WTC11 (cell line): ENCODE measurements around the gene CAPN13. TPM values are rescaled to one million over a fixed set of nuclear protein-coding genes. Genes with fewer than 3 reads are reported as not detected.
"Not testable (repeated sequence)": the region's sequence is repeated elsewhere in the genome, so short reads cannot be mapped to it uniquely, and the experiment has no call there.

ENCODE experiments used
- ATAC-seq: fragments of 200-7000 bp; cut with Tn5 transposase; 2 replicates; pipeline ENCODE4 v1.10.0; 2021; ENCODE audit warnings: mild to moderate bottlenecking, moderate library complexity
- CTCF ChIA-PET: fragments of 300-600 bp; sonication (Branson Sonifier 250); formaldehyde crosslinking; loops from one replicate; lab custom pipeline; 2021; ENCODE audit warnings: antibody characterized with exemption; lab: Charles Lee
- POLR2A ChIA-PET: fragments of 350-600 bp; sonication (Branson Sonifier 250); formaldehyde crosslinking; loops from one replicate; lab custom pipeline; 2021; ENCODE audit warnings: antibody characterized with exemption; lab: Charles Lee
- DNase-seq: peaks from one replicate; pipeline ENCODE4 v3.0.0; 2021; ENCODE audit warnings: low spot score
- H3K27ac Mint-ChIP-seq: 2 replicates; pipeline ENCODE4 v1.8.0; 2021; ENCODE audit warnings: mixed read lengths
- H3K27me3 Mint-ChIP-seq: 2 replicates; pipeline ENCODE4 v1.8.0; 2021; ENCODE audit warnings: low read depth, mild to moderate bottlenecking, moderate library complexity, mixed read lengths
- H3K36me3 Mint-ChIP-seq: 2 replicates; pipeline ENCODE4 v1.8.0; 2021; ENCODE audit warnings: mixed read lengths
- H3K4me1 Mint-ChIP-seq: 2 replicates; pipeline ENCODE4 v1.8.0; 2022; ENCODE audit warnings: mixed read lengths
- H3K4me3 Mint-ChIP-seq: 2 replicates; pipeline ENCODE4 v1.8.0; 2021; ENCODE audit warnings: mild to moderate bottlenecking, moderate library complexity, mixed read lengths
- H3K9me3 Mint-ChIP-seq: 2 replicates; pipeline ENCODE4 v1.8.0; 2021; ENCODE audit warnings: mixed read lengths
- ATF1 ChIP-seq: sonication (generic); formaldehyde crosslinking; IDR thresholded peaks from 2 replicates; pipeline ENCODE4 v1.8.1; 2023; ENCODE audit warnings: mild to moderate bottlenecking, moderate library complexity, missing genetic modification reagents
- CTCF ChIP-seq: fragments of 200-600 bp; IDR thresholded peaks from 2 replicates; pipeline ENCODE4 v1.8.0; 2022; ENCODE audit warnings: antibody characterized with exemption
- E2F4 ChIP-seq: sonication (generic); formaldehyde crosslinking; IDR thresholded peaks from 2 replicates; pipeline ENCODE4 v1.8.1; 2022; ENCODE audit warnings: low read depth, mild to moderate bottlenecking, moderate library complexity, missing genetic modification reagents, borderline replicate concordance
- FOXK1 ChIP-seq: sonication (generic); formaldehyde crosslinking; IDR thresholded peaks from 2 replicates; pipeline ENCODE4 v1.8.0; 2022; ENCODE audit warnings: mild to moderate bottlenecking, moderate library complexity, missing genetic modification reagents
- GABPB1 ChIP-seq: sonication (generic); formaldehyde crosslinking; IDR thresholded peaks from 2 replicates; pipeline ENCODE4 v1.8.1; 2023; ENCODE audit warnings: mild to moderate bottlenecking, missing genetic modification reagents
- GRHL2 ChIP-seq: fragments of 250-450 bp; sonication (Bioruptor Pico); IDR thresholded peaks from 2 replicates; pipeline ENCODE4 v1.8.0; 2022; ENCODE audit warnings: mild to moderate bottlenecking, moderate library complexity; ENCODE audit not compliant: insufficient replicate concordance, severe bottlenecking
- IRF1 ChIP-seq: sonication (generic); formaldehyde crosslinking; IDR thresholded peaks from 2 replicates; pipeline ENCODE4 v1.8.0; 2023; ENCODE audit warnings: missing genetic modification reagents
- PREB ChIP-seq: sonication (generic); formaldehyde crosslinking; IDR thresholded peaks from 2 replicates; pipeline ENCODE4 v1.8.1; 2022; ENCODE audit warnings: mild to moderate bottlenecking, missing genetic modification reagents, moderate library complexity, borderline replicate concordance
- ZNF317 ChIP-seq: sonication (generic); formaldehyde crosslinking; IDR thresholded peaks from 2 replicates; pipeline ENCODE4 v1.8.1; 2023; ENCODE audit warnings: low read depth, mild to moderate bottlenecking, moderate library complexity, missing genetic modification reagents, borderline replicate concordance
- ZNF416 ChIP-seq: fragments of 250-450 bp; sonication (Bioruptor Pico); IDR thresholded peaks from 2 replicates; pipeline ENCODE4 v1.9.0; 2021; ENCODE audit warnings: mild to moderate bottlenecking, inconsistent platforms
- ZNF423 ChIP-seq: fragments of 250-450 bp; sonication (Bioruptor Pico); IDR thresholded peaks from 2 replicates; pipeline ENCODE4 v2.1.2; 2022; ENCODE audit warnings: mild to moderate bottlenecking, moderate library complexity
- ZNF512 ChIP-seq: sonication (generic); formaldehyde crosslinking; IDR thresholded peaks from 2 replicates; pipeline ENCODE4 v1.8.1; 2022; ENCODE audit warnings: missing genetic modification reagents, borderline replicate concordance
- ZSCAN18 ChIP-seq: fragments of 250-450 bp; sonication (Bioruptor Pico); IDR thresholded peaks from 2 replicates; pipeline ENCODE4 v2.1.2; 2022; ENCODE audit warnings: mild to moderate bottlenecking, moderate library complexity
- total RNA-seq: library from RNA; stranded (reverse); gene quantifications from 3 replicates; pipeline ENCODE4 v1.2.3, GENCODE V29; 2021

CAPN13 gene
- total RNA-seq, 1 experiment from 2014 or later: 1.7 TPM

- POLR2A ChIA-PET: no interaction called here
- Mint-ChIP-seq H3K4me1 (no peaks in the 10 kb centered on the region), H3K27me3 (peaks cover 2% of the 10 kb centered on the region), H3K27ac (no peak overlapping the region), H3K36me3 (peaks cover 47% of the 10 kb centered on the region), H3K9me3 (peaks cover 61% of the 10 kb centered on the region), H3K4me3 (no peak overlapping the region)
- DNase-seq (no peak), ATAC-seq (no peak)
- CTCF ChIA-PET: interaction anchor here (1.7 kb wide), 1 partner anchor 9 kb away, joined by 7 read pairs; no protein-coding TSS in a partner anchor
- TF ChIP-seq ATF1 (CRISPR knock-in tag) (no peak), ZNF416 (no peak), ZNF512 (CRISPR knock-in tag) (no peak), IRF1 (no peak), ZSCAN18 (no peak), ZNF423 (CRISPR knock-in tag) (no peak), PREB (CRISPR knock-in tag) (no peak), GRHL2 (CRISPR knock-in tag) (no peak), GABPB1 (CRISPR knock-in tag) (no peak), FOXK1 (no peak)
Measured at GRCh38 chr2:30702694-30703093, 104.6 kb downstream of the CAPN13 start.

- Mint-ChIP-seq H3K9me3 (peaks cover 70% of the 10 kb centered on the region), H3K4me3 (no peak overlapping the region), H3K27ac (no peak overlapping the region), H3K27me3 (peaks cover 2% of the 10 kb centered on the region), H3K36me3 (peaks cover 52% of the 10 kb centered on the region), H3K4me1 (no peaks in the 10 kb centered on the region)
- TF ChIP-seq ZNF317 (CRISPR knock-in tag) (peak; percentile 97), E2F4 (CRISPR knock-in tag) (no peak)
- ATAC-seq (no peak), DNase-seq (no peak)
- CTCF ChIA-PET: interaction anchor here (1.7 kb wide), 1 partner anchor 10 kb away, joined by 7 read pairs; no protein-coding TSS in a partner anchor
- POLR2A ChIA-PET: no interaction called here
Measured at GRCh38 chr2:30701782-30702181, 105.5 kb downstream of the CAPN13 start.

GRCh38 chr2:30697242-30698103 lies 109.8 kb downstream of the CAPN13 start:
- H3K4me1 Mint-ChIP-seq, H3K27ac Mint-ChIP-seq, POLR2A ChIA-PET, H3K27me3 Mint-ChIP-seq, ATAC-seq, H3K4me3 Mint-ChIP-seq: not testable (repeated sequence)
- CTCF ChIA-PET: interaction anchor here (0.6 to 7.9 kb wide), 5 partner anchors 9 to 354 kb away, joined by 3 to 55 read pairs (median 6); no protein-coding TSS in a partner anchor
- Mint-ChIP-seq H3K9me3 (peaks cover 60% of the 10 kb centered on the region), H3K36me3 (peaks cover 42% of the 10 kb centered on the region)
- DNase-seq: peak; percentile 64
- TF ChIP-seq CTCF: peak; percentile 35
